HepG2 (cell line): ENCODE results near the gene ANKRD10. TPM values are rescaled to one million over a fixed set of nuclear protein-coding genes. Genes with fewer than 3 reads are reported as not detected.

Experiments used
- ATAC-seq: fragments of 200-7000 bp; cut with Tn5 transposase; 3 replicates; pipeline ENCODE4 v1.9.1; 2020; ENCODE audit warnings: mild to moderate bottlenecking, moderate library complexity
- BruUV-seq: library from RNA; stranded (reverse); fragments of 400-500 nt; replicated peaks from 2 replicates; lab custom pipeline; 2021; lab: Mats Ljungman, UMichigan
- CTCF ChIA-PET: fragments of 300-600 bp; formaldehyde crosslinking; extraction: SDS; loops from one replicate; lab custom pipeline; 2021; ENCODE audit warnings: low total read pairs, inconsistent platforms, low intra/inter-chr PET ratio; lab: Yijun Ruan, JAX
- POLR2A ChIA-PET: fragments of 350-600 bp; sonication (Branson Sonifier 250); formaldehyde crosslinking; loops from one replicate; lab custom pipeline; 2020; ENCODE audit warnings: antibody characterized with exemption, inconsistent platforms; lab: Yijun Ruan, JAX
- DNase-seq: peaks from one replicate; pipeline ENCODE4 v3.0.0-alpha.2; 2015; ENCODE audit warnings: low spot score
- FAIRE-seq: peaks from 3 replicates; lab custom pipeline; 2011; peaks lifted over from hg19 to GRCh38; lab: Jason Lieb, UNC
- H2AFZ ChIP-seq: one replicate; pipeline ENCODE4 v1.6.1; 2011; ENCODE audit warnings: low read length, inconsistent platforms
- H3K27ac ChIP-seq: fragments of 300-600 bp; 3 replicates; pipeline ENCODE4 v1.8.0; 2011; ENCODE audit warnings: mixed run types, mild to moderate bottlenecking, mixed read lengths, low read length, inconsistent platforms; ENCODE audit not compliant: insufficient read depth; ENCODE audit errors: extremely low read length
- H3K27me3 ChIP-seq, 2 experiments: fragments of 200-600 bp in 1 of 2; 2 replicates in 1 of 2; 3 replicates in 1 of 2; pipeline versions ENCODE4 v1.6.0 to v1.8.0; 2011; ENCODE audit warnings: low read length in 2 of 2, mild to moderate bottlenecking in 2 of 2, moderate library complexity in 2 of 2, inconsistent platforms in 1 of 2; ENCODE audit not compliant: insufficient read depth in 2 of 2, control insufficient read depth in 1 of 2
- H3K36me3 ChIP-seq, 2 experiments: fragments of 200-600 bp in 1 of 2; replicated peaks in 1 of 2; 2 replicates in 1 of 2; 3 replicates in 1 of 2; pipeline versions ENCODE4 v1.5.1 to v1.8.0; 2011; ENCODE audit warnings: low read length in 2 of 2, inconsistent platforms in 1 of 2; ENCODE audit not compliant: insufficient read depth in 2 of 2, control insufficient read depth in 1 of 2
- H3K4me1 ChIP-seq: 2 replicates; pipeline ENCODE4 v1.5.1; 2012; ENCODE audit warnings: low read length, inconsistent platforms; ENCODE audit not compliant: insufficient read depth
- H3K4me2 ChIP-seq: 2 replicates; pipeline ENCODE4 v1.6.0; 2011; ENCODE audit warnings: low read depth, low read length, inconsistent platforms
- H3K4me3 ChIP-seq, 3 experiments: fragments of 200-600 bp in 1 of 3; sonication (generic), shearing (Covaris generic) in 1 of 3; replicated peaks in 1 of 3; 2 replicates each; pipeline ENCODE4 v1.5.1; 2011 to 2016; ENCODE audit warnings: low read length in 3 of 3, inconsistent platforms in 2 of 3, low read depth in 2 of 3, mild to moderate bottlenecking in 2 of 3, control low read depth in 1 of 3, mixed read lengths in 1 of 3; ENCODE audit not compliant: insufficient read depth in 1 of 3
- H3K79me2 ChIP-seq: one replicate; pipeline ENCODE4 v1.6.1; 2011; ENCODE audit warnings: low read length, inconsistent platforms; ENCODE audit not compliant: insufficient read depth
- H3K9ac ChIP-seq: 2 replicates; pipeline ENCODE4 v1.6.0; 2011; ENCODE audit warnings: mild to moderate bottlenecking, low read depth, low read length, inconsistent platforms; ENCODE audit not compliant: insufficient read depth
- H3K9me3 ChIP-seq: 2 replicates; pipeline ENCODE4 v1.5.1; 2012; ENCODE audit warnings: mild to moderate bottlenecking, low read length
- H4K20me1 ChIP-seq: 2 replicates; pipeline ENCODE4 v1.6.0; 2011; ENCODE audit warnings: inconsistent platforms, mild to moderate bottlenecking, low read length, moderate library complexity; ENCODE audit not compliant: insufficient read depth
- HNRNPK ChIP-seq: fragments of 200-400 bp; formaldehyde crosslinking; IDR thresholded peaks from 2 replicates; pipeline ENCODE4 v1.6.1; 2018; ENCODE audit warnings: low read length, low read depth, moderate library complexity, mild to moderate bottlenecking; ENCODE audit not compliant: poor library complexity, severe bottlenecking
- SP5 ChIP-seq: IDR thresholded peaks from 2 replicates; pipeline ENCODE4 v1.6.1; 2016; ENCODE audit warnings: low read depth, borderline replicate concordance
- ZBTB7A ChIP-seq: sonication (generic); formaldehyde crosslinking; IDR thresholded peaks from 2 replicates; pipeline ENCODE4 v1.8.0; 2022; ENCODE audit warnings: mild to moderate bottlenecking, missing genetic modification reagents
- ZNF468 ChIP-seq: sonication (generic); formaldehyde crosslinking; IDR thresholded peaks from 2 replicates; pipeline ENCODE4 v1.8.0; 2022; ENCODE audit warnings: mild to moderate bottlenecking, moderate library complexity, missing genetic modification reagents
- ZNF619 ChIP-seq: sonication (generic); formaldehyde crosslinking; IDR thresholded peaks from 2 replicates; pipeline ENCODE4 v1.4.0; 2020; ENCODE audit warnings: mild to moderate bottlenecking, missing genetic modification reagents
- ZNF674 ChIP-seq: sonication (generic); formaldehyde crosslinking; IDR thresholded peaks from 2 replicates; pipeline ENCODE4 v1.5.0; 2020; ENCODE audit warnings: low read depth, mild to moderate bottlenecking, missing genetic modification reagents
- ZSCAN21 ChIP-seq: sonication (generic); formaldehyde crosslinking; IDR thresholded peaks from 2 replicates; pipeline ENCODE4 v1.8.0; 2022; ENCODE audit warnings: mild to moderate bottlenecking, missing genetic modification reagents, moderate library complexity, borderline replicate concordance
- WGBS: methylation state at CpG from one replicate; pipeline ENCODE4 v1.1.6; 2017; ENCODE audit warnings: low lambda C conversion rate; 5-methylcytosine and 5-hydroxymethylcytosine counted together
- in situ Hi-C: cut with HindIII; loops from 2 replicates; pipeline ENCODE4 v1.10.0; 2017; ENCODE audit warnings: low pct_unique_long_range_greater_than_20kb; ENCODE audit not compliant: extremely low pct_ligation_motif_present
- intact Hi-C: fragments of 100-400 bp; cut with micrococcal nuclease; formaldehyde crosslinking; loops from one replicate; pipeline ENCODE4 v1.10.0; 2022; ENCODE audit not compliant: unreplicated experiment
- polyA plus RNA-seq, 8 experiments: library from polyadenylated mRNA; depleted of rRNA in 3 of 8; stranded (reverse) in 7 of 8; unstranded in 1 of 8; fragments of >200 nt; fragmentation: Illumina TruSeq in 4 of 8; extraction: Trizol in 4 of 8; gene quantifications; 2 replicates each; pipeline versions ENCODE4 v1.2.1 to v1.2.3, GENCODE V29; 2011 to 2016; ENCODE audit warnings: low read depth in 4 of 8, missing spikeins in 1 of 8, mixed read lengths in 1 of 8; ENCODE audit not compliant: insufficient read depth in 1 of 8
- total RNA-seq, 5 experiments: library from RNA; depleted of rRNA; stranded (reverse); fragments of >200 nt; fragmentation: Illumina TruSeq; extraction: Trizol; gene quantifications; 2 replicates each; pipeline ENCODE4 v1.2.3, GENCODE V29; 2016; ENCODE audit warnings: low read depth in 1 of 5
- TF ChIP-seq, protein P1 (sequence below): sonication (generic); formaldehyde crosslinking; IDR thresholded peaks from 2 replicates; pipeline ENCODE4 v1.5.0; 2020; ENCODE audit warnings: mild to moderate bottlenecking, missing genetic modification reagents

Gene ANKRD10
- total and polyA plus RNA-seq, 2 of the 13 experiments (the other 11 are each of a cell fraction or from before 2014, with no cell fraction given), result 108 to 115 TPM

- 0 out of 2 replicates have a peak, but pooled peaks cover 11% of the 10 kb centered on the region for H3K4me1 ChIP-seq
- DNase-seq (no peak), ATAC-seq (no peak), FAIRE-seq (no peak)
- CTCF ChIA-PET, result no interaction called here
- no TSS peak for BruUV-seq
- in situ Hi-C loops, result loop anchor here (10.0 kb wide), 1 partner anchor 329 kb away; no protein-coding TSS in a partner anchor
- no peaks in the 10 kb centered on the region for H3K36me3 ChIP-seq
- H3K27ac ChIP-seq, result no peak overlapping the region
- WGBS, result 33% methylated on average over 4 of the region's 4 CpGs
- no peak overlapping the region for H3K4me2 ChIP-seq
- POLR2A ChIA-PET, result interaction anchor here (2.3 kb wide), 1 partner anchor 9 kb away, joined by 9 read pairs; the partner anchor contains the start of gene ANKRD10
- intact Hi-C loops, result loop anchor here (10.0 kb wide), 2 partner anchors 99 to 329 kb away; no protein-coding TSS in a partner anchor
- H2AFZ ChIP-seq, result no peak overlapping the region
- H3K9me3 ChIP-seq, result no peaks in the 10 kb centered on the region
- no peak overlapping the region for H3K4me3 ChIP-seq
- H3K9ac ChIP-seq, result no peak overlapping the region
- TF ChIP-seq ZNF468 (CRISPR knock-in tag) (no peak), ZBTB7A (CRISPR knock-in tag) (no peak), ZSCAN21 (CRISPR knock-in tag) (no peak), ZNF674 (no peak), SP5 (CRISPR knock-in tag) (no peak), HNRNPK (no peak), ZNF619 (CRISPR knock-in tag) (no peak)
- TF ChIP-seq, protein P1, sequence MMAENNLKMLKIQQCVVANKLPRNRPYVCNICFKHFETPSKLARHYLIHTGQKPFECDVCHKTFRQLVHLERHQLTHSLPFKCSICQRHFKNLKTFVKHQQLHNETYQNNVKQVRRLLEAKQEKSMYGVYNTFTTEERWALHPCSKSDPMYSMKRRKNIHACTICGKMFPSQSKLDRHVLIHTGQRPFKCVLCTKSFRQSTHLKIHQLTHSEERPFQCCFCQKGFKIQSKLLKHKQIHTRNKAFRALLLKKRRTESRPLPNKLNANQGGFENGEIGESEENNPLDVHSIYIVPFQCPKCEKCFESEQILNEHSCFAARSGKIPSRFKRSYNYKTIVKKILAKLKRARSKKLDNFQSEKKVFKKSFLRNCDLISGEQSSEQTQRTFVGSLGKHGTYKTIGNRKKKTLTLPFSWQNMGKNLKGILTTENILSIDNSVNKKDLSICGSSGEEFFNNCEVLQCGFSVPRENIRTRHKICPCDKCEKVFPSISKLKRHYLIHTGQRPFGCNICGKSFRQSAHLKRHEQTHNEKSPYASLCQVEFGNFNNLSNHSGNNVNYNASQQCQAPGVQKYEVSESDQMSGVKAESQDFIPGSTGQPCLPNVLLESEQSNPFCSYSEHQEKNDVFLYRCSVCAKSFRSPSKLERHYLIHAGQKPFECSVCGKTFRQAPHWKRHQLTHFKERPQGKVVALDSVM, result no peak
- no peaks in the 10 kb centered on the region for H4K20me1 ChIP-seq
- H3K79me2 ChIP-seq, result no peaks in the 10 kb centered on the region
- H3K27me3 ChIP-seq, result peaks cover 0 to 26% of the 10 kb centered on the region in 2 experiments; a peak in 3 of 5 replicates
Measured at GRCh38 chr13:110923777-110924638, 9.1 kb upstream of the ANKRD10 start.
